ENCODE measurements around the gene GPC3.

- no peak for TF ChIP-seq CTCF (conservative IDR thresholded peaks at IDR 0.05; ENCODE audit: low read depth, low read length)
- TF ChIP-seq EZH2 (IDR thresholded peaks at IDR 0.05; ENCODE audit: borderline replicate concordance, low read depth, low read length, poor library complexity, severe bottlenecking): no peak
Observed at GRCh38 chrX:133542476-133542875, 442.9 kb downstream of the GPC3 start.
